Measurements from ENCODE around the gene ATG5. TPM values are rescaled to one million over a fixed set of nuclear protein-coding genes. Genes with fewer than 3 reads are reported as not detected.

The ATG5 gene
- total and polyA plus RNA-seq, 2 donors from 2014 or later, result 26.5 to 31.6 TPM

- DNase-seq, result no peak
- Histone ChIP-seq H3K9ac (ENCODE audit: low read length in 3 of 3) (no peak overlapping the region), H3K27me3 (ENCODE audit: control insufficient read depth, insufficient read depth, low read length) (no peaks in the 10 kb centered on the region), H3K9me3 (ENCODE audit: control insufficient read depth in 2 of 3, insufficient read depth in 1 of 3, low read length in 3 of 3) (no peaks in the 10 kb centered on the region), H3K36me3 (ENCODE audit: control insufficient read depth in 2 of 3, insufficient read depth in 3 of 3, low read length in 3 of 3) (peaks cover 0 to 8% (median 7%) of the 10 kb centered on the region in 3 donors), H3K27ac (ENCODE audit: low read depth in 2 of 2, low read length in 2 of 2) (no peak overlapping the region), H3K4me1 (ENCODE audit: control insufficient read depth in 2 of 3, insufficient read depth in 2 of 3, low read depth in 1 of 3, low read length in 3 of 3) (no peaks in the 10 kb centered on the region), H3K4me3 (ENCODE audit: low read length in 3 of 3) (no peak overlapping the region)
- no peak for FAIRE-seq
- TF ChIP-seq CTCF (IDR thresholded peaks at IDR 0.05; ENCODE audit: borderline replicate concordance, extremely low read depth, insufficient read depth), result no peak
- intact Hi-C loops (cut with DNase I), result no loop called here
Measured at GRCh38 chr6:106315765-106316374, 9.7 kb downstream of the ATG5 start.

GRCh38 chr6:106309766-106310373 lies 15.7 kb downstream of the ATG5 start:
- Histone ChIP-seq H3K36me3 (ENCODE audit: control insufficient read depth in 2 of 3, insufficient read depth in 3 of 3, low read length in 3 of 3) (peaks cover 0 to 5% (median 3%) of the 10 kb centered on the region in 3 donors), H3K27me3 (ENCODE audit: control insufficient read depth, insufficient read depth, low read length) (no peaks in the 10 kb centered on the region), H3K9me3 (ENCODE audit: control insufficient read depth in 2 of 3, insufficient read depth in 1 of 3, low read length in 3 of 3) (no peaks in the 10 kb centered on the region), H3K4me3 (ENCODE audit: low read length in 3 of 3) (no peak overlapping the region), H3K4me1 (ENCODE audit: control insufficient read depth in 2 of 3, insufficient read depth in 2 of 3, low read depth in 1 of 3, low read length in 3 of 3) (no peaks in the 10 kb centered on the region), H3K27ac (ENCODE audit: low read depth in 2 of 2, low read length in 2 of 2) (no peak overlapping the region), H3K9ac (ENCODE audit: low read length in 3 of 3) (no peak overlapping the region)
- intact Hi-C loops (cut with DNase I), result no loop called here
- FAIRE-seq (no peak), DNase-seq (no peak)
- TF ChIP-seq CTCF (IDR thresholded peaks at IDR 0.05; ENCODE audit: borderline replicate concordance, extremely low read depth, insufficient read depth), result no peak

GRCh38 chr6:106308985-106309384 lies 16.6 kb downstream of the ATG5 start:
- FAIRE-seq, result no peak
- Histone ChIP-seq H3K36me3 (ENCODE audit: control insufficient read depth in 2 of 3, insufficient read depth in 3 of 3, low read length in 3 of 3) (peaks cover 0 to 4% (median 0%) of the 10 kb centered on the region in 3 donors), H3K27me3 (ENCODE audit: control insufficient read depth, insufficient read depth, low read length) (no peaks in the 10 kb centered on the region), H3K4me3 (ENCODE audit: low read length in 3 of 3) (no peak overlapping the region), H3K9ac (ENCODE audit: low read length in 3 of 3) (no peak overlapping the region), H3K4me1 (ENCODE audit: control insufficient read depth in 2 of 3, insufficient read depth in 2 of 3, low read depth in 1 of 3, low read length in 3 of 3) (no peaks in the 10 kb centered on the region), H3K9me3 (ENCODE audit: control insufficient read depth in 2 of 3, insufficient read depth in 1 of 3, low read length in 3 of 3) (no peaks in the 10 kb centered on the region), H3K27ac (ENCODE audit: low read depth in 2 of 2, low read length in 2 of 2) (no peak overlapping the region)
- TF ChIP-seq CTCF (IDR thresholded peaks at IDR 0.05; ENCODE audit: borderline replicate concordance, extremely low read depth, insufficient read depth), result no peak
- intact Hi-C loops (cut with DNase I), result no loop called here
- DNase-seq, result no peak

Measured in kidney (tissue), 14 donors.